Aorta (tissue), 5 donors: Measurements from ENCODE around the gene ADGRL3. TPM values are rescaled to one million over a fixed set of nuclear protein-coding genes. Genes with fewer than 3 reads are reported as not detected.

ENCODE experiments used
- ATAC-seq: fragments of 200-7000 bp; cut with Tn5 transposase; one replicate; pipeline ENCODE4 v1.9.1; 2022; ENCODE audit warnings: moderate library complexity; ENCODE audit not compliant: low FRiP score
- DNase-seq, 2 donors: peaks; one replicate each; pipeline ENCODE4 v3.0.0-alpha.2; 2020
- H3K27ac ChIP-seq, 2 donors: one replicate each; pipeline ENCODE4 v1.5.1; 2013; ENCODE audit warnings: low read length in 2 of 2, mild to moderate bottlenecking in 2 of 2, moderate library complexity in 2 of 2, control low read depth in 1 of 2, inconsistent platforms in 1 of 2, low read depth in 1 of 2
- H3K27me3 ChIP-seq, 2 donors: one replicate each; pipeline ENCODE4 v1.6.1; 2013; ENCODE audit warnings: control low read depth in 1 of 2, low read length in 1 of 2, mild to moderate bottlenecking in 1 of 2, moderate library complexity in 1 of 2; ENCODE audit not compliant: insufficient read depth in 2 of 2, control insufficient read depth in 1 of 2
- H3K36me3 ChIP-seq, 2 donors: one replicate each; pipeline ENCODE4 v1.6.1; 2013; ENCODE audit warnings: control low read depth in 1 of 2, low read length in 1 of 2, mild to moderate bottlenecking in 1 of 2; ENCODE audit not compliant: insufficient read depth in 2 of 2, control insufficient read depth in 1 of 2
- H3K4me1 ChIP-seq, 2 donors: one replicate each; pipeline ENCODE4 v1.6.1; 2013; ENCODE audit warnings: low read length in 2 of 2, control low read depth in 1 of 2, mild to moderate bottlenecking in 1 of 2, moderate library complexity in 1 of 2; ENCODE audit not compliant: insufficient read depth in 2 of 2, control insufficient read depth in 1 of 2
- H3K4me3 ChIP-seq, 2 donors: one replicate each; pipeline ENCODE4 v1.5.1; 2013; ENCODE audit warnings: low read length in 2 of 2, control low read depth in 1 of 2, mild to moderate bottlenecking in 1 of 2
- H3K9me3 ChIP-seq: one replicate; pipeline ENCODE4 v1.6.1; 2013; ENCODE audit warnings: mild to moderate bottlenecking, low read length; ENCODE audit not compliant: control insufficient read depth
- WGBS, 2 donors: extraction: QIAGEN DNeasy Blood & Tissue Kit; methylation state at CpG; one replicate each; pipeline ENCODE4 v1.1.7; 2013; 5-methylcytosine and 5-hydroxymethylcytosine counted together
- intact Hi-C, 2 donors: fragments of 100-400 bp; cut with DNase I; formaldehyde crosslinking; loops; one replicate each; pipeline versions ENCODE4 v1.14.2 to v1.15.0; 2022
- polyA plus RNA-seq, 2 donors: library from polyadenylated mRNA; stranded (reverse); fragments of 200-250 nt; gene quantifications; one replicate each; pipeline ENCODE4 v1.2.3, GENCODE V29; 2013
- total RNA-seq, 2 donors: library from RNA; stranded (reverse); fragmentation: NEBNext Ultra II Directional; extraction: Animal tissue kit (Norgen Biotek cat#: 25700); gene quantifications; one replicate each; pipeline ENCODE4 v1.2.1, GENCODE V29; 2021
- donor health status: healthy with polysubstance abuse.
- donor health status: Bipolar disorder and iron deficiency.
- donor health status: DM: no; HTN: no; CAD: no.
- donor health status: DM: no; HTN: no; CAD: no.
- donor health status: DM: yes; HTN: yes; CAD: no.

Gene ADGRL3
- total and polyA plus RNA-seq, 4 donors: 1.8 to 110 (median 20.7) TPM

DNA sequence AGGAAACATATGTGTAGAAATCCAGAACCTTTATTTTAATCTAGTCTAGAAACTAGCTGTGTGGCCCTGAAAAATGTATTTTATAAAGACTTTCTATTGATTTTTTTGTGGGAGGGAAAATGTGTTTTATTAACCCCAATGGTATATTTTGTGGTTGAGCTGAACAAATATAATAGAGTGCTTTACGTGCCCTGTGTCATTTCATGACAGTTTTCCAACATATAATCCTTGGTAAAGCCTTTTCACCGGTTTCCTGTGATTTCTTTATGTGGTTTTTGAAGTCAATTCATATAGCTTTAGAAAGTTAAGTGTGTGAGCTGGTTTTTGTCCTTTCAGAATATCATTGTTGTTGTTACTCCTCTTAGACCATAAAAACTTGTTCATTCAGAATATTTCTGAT lies 375.7 kb downstream of the ADGRL3 start:
- intact Hi-C loops: no loop called here
- H3K27me3 ChIP-seq: no peaks in the 10 kb centered on the region
- no peak overlapping the region for H3K4me3 ChIP-seq
- no peaks in the 10 kb centered on the region for H3K9me3 ChIP-seq
- 95 to 96% methylated on average over 2 of the region's 2 CpGs for WGBS, 2 donors
- ATAC-seq (no peak), DNase-seq (no peak)
- no peaks in the 10 kb centered on the region for H3K4me1 ChIP-seq
- no peaks in the 10 kb centered on the region for H3K36me3 ChIP-seq
- H3K27ac ChIP-seq: no peak overlapping the region

DNA sequence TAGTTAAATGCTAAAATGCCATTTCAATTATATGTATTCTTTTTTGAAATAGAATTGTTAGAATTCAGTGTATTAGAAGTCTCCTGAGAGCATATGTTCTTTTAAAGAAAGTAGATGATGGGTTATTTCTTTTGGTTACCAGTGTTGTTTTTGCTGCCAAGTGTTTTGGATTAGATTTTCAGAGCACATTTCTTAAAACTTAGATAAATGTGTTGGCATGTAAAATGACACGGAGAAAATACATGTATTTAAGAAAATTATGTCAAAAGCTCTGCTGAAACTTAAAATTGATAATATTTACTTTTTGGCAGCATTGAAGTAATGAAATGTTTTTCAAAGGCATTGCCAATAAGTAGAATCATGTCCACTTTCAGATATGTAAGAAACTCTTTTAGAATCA lies 379.7 kb downstream of the ADGRL3 start:
- ATAC-seq (no peak), DNase-seq (no peak)
- WGBS, 2 donors: 4 to 6% methylated on average over 1 of the region's 1 CpG
- H3K4me3 ChIP-seq: no peak overlapping the region
- no peaks in the 10 kb centered on the region for H3K36me3 ChIP-seq
- intact Hi-C loops: no loop called here
- H3K27me3 ChIP-seq: no peaks in the 10 kb centered on the region
- no peak overlapping the region for H3K27ac ChIP-seq
- no peaks in the 10 kb centered on the region for H3K9me3 ChIP-seq
- H3K4me1 ChIP-seq: no peaks in the 10 kb centered on the region

DNA sequence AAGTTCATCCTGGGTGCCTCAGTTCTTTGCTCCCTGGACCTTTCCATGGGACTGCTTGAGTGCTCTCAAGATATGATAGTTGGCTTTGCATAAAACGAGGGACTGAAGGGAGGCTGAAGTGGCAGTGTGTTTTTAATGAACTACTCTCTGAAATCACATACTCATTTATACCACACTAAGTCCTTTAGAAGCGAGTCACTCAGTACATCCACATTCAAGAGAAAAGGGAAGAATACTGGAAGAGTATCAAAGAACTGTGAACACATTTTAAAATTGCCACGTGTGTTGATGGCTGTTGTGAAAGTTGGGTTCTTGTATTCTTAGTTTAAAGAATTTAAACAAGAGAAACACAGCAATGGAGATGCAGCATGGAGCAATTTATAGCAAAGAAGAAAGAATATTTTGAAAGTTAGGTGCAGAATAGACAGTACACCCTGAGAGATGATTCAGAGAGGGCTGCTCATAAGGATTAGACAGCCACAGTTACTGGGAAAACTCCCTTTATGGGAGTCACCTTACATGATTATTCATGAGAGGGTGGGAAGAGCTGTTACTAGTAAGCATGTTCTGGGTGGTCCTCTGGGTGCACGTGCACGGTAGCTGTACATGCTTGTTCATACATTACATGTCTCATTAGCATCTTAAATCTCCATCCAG lies 380.7 kb downstream of the ADGRL3 start:
- intact Hi-C loops: no loop called here
- no peaks in the 10 kb centered on the region for H3K27me3 ChIP-seq
- no peaks in the 10 kb centered on the region for H3K4me1 ChIP-seq
- H3K9me3 ChIP-seq: no peaks in the 10 kb centered on the region
- no peak overlapping the region for H3K4me3 ChIP-seq
- H3K36me3 ChIP-seq: no peaks in the 10 kb centered on the region
- DNase-seq (no peak), ATAC-seq (no peak)
- H3K27ac ChIP-seq: no peak overlapping the region
- 56 to 70% methylated on average over 5 of the region's 5 CpGs for WGBS, 2 donors

DNA sequence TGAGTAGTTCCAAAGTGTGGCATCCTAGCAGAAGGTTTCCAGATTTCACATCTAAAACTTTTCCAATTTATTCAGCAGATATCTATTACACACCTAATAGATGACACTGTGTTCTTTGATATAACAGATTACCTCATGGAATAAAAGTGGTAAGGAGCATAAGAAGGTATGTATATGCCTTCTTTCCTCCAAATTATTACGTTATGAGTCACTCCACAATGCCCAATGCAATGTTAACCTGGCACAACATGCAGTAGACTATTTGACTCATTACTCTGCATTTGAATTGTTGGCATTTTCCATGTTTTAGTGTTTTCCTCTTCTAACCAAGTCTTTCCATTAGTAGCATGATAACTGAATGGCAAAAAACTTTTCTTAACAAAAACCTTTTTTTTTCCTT lies 383.6 kb downstream of the ADGRL3 start:
- H3K36me3 ChIP-seq: no peaks in the 10 kb centered on the region
- H3K27ac ChIP-seq: no peak overlapping the region
- WGBS, 2 donors: 11 to 25% methylated on average over 1 of the region's 1 CpG
- intact Hi-C loops: no loop called here
- ATAC-seq (no peak), DNase-seq (no peak)
- H3K9me3 ChIP-seq: no peaks in the 10 kb centered on the region
- no peaks in the 10 kb centered on the region for H3K27me3 ChIP-seq
- H3K4me3 ChIP-seq: no peak overlapping the region
- no peaks in the 10 kb centered on the region for H3K4me1 ChIP-seq

DNA sequence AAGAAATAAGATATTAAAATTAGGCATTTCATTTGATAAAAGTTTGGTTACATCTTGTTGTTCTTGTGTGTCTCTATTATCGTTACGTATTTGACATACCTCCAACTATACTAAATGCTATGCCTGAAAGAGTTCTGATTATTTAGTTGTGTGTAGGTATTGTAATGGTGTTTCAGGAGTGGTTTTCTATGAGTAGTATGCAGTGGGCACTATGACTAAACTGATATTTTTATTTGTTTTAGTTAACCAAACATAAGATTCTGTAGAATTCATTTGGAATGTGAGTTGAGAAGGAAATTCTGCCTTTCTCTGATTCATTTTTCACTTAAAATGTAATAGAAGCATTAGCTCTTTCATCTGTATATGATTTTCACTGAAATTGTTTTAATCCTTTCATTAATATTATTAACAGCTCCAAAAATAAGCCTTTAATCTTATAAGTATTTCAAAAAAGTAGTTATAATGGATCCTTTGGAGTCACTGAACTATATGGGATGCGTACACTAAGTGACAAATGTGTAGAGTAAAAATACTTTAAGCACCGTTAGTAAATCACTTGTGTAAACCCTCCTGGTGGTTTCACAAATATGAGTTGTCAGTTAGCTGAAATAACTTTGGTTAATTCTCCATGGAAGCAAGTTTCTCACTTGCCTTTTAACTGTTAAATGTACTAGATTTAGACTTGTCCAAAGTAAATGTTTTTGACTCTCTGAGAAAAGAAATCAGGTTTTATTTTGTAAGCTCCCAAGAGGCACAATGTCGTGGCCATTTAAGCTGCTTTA lies 388.7 kb downstream of the ADGRL3 start:
- H3K4me3 ChIP-seq: no peak overlapping the region
- intact Hi-C loops: no loop called here
- no peak for DNase-seq

DNA sequence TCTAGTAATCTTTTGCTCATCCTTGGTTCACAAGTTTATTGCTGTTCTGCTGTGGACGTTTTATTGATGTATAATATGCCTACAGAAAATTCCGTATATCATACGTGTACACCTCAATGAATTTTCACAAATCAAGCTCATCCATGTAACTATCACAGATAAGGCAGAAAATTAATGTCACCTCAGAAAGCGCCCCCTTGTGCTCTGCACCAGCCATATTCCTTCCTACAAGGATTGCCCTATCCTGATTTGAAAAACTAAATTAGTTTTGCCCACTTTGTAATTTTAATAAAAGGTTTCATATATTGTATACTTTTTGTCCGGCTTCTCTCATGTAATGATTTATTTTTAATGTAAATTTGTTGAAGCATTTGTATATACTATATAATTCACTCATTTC lies 390.8 kb downstream of the ADGRL3 start:
- 95% methylated on average over 5 of the region's 5 CpGs for WGBS, 2 donors
- DNase-seq (no peak), ATAC-seq (no peak)
- H3K27me3 ChIP-seq: no peaks in the 10 kb centered on the region
- no peak overlapping the region for H3K27ac ChIP-seq
- intact Hi-C loops: no loop called here
- no peaks in the 10 kb centered on the region for H3K9me3 ChIP-seq
- H3K4me3 ChIP-seq: no peak overlapping the region
- H3K4me1 ChIP-seq: no peaks in the 10 kb centered on the region
- H3K36me3 ChIP-seq: no peaks in the 10 kb centered on the region

More for the DNA sequence above, 388.7 kb downstream of the ADGRL3 start:
- WGBS, 2 donors: 50 to 54% methylated on average over 5 of the region's 5 CpGs
- H3K27ac ChIP-seq: no peak overlapping the region
- no peaks in the 10 kb centered on the region for H3K9me3 ChIP-seq
- ATAC-seq: no peak
- no peaks in the 10 kb centered on the region for H3K36me3 ChIP-seq
- H3K4me1 ChIP-seq: no peaks in the 10 kb centered on the region
- no peaks in the 10 kb centered on the region for H3K27me3 ChIP-seq

DNA sequence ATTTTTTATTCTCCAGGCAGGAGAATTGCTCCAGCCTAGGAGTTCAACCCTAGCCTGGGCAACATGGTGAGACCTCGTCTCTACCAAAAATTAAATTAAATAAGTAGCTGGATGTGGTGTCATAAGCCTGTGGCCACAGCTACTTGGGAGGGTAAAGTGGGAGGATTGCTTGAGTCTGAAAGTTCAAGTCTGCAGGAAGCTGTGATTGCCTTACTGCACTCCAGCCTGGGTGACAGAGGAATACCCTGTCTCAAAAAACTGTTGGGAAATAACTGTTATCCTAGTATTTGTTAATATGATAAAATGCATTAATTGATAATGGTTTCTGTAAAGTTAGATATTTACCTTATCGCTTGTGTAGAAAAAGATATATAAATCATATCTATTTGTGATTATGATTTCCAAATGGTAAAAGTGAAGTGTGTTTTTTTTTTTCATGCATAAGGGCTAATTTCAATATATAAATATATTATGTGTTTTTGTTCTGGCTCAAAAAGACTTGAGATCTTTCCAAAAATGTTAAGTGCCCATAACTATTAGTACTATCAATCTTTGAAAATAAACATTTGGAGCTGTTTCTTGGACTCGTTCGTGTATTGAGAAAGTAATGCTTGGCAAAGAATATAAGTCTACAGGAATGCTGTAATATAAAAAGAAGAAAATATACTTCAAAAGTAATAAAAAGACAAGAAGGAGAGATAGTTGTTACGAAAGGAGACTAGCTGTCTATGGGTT lies 396.6 kb downstream of the ADGRL3 start:
- no peak overlapping the region for H3K27ac ChIP-seq
- 17 to 29% methylated on average over 5 of the region's 5 CpGs for WGBS, 2 donors
- H3K4me1 ChIP-seq: peaks cover 2% of the 10 kb centered on the region in 2 donors
- H3K4me3 ChIP-seq: no peak overlapping the region
- no peaks in the 10 kb centered on the region for H3K27me3 ChIP-seq
- H3K9me3 ChIP-seq: no peaks in the 10 kb centered on the region
- intact Hi-C loops: no loop called here
- DNase-seq (no peak), ATAC-seq (no peak)
- no peaks in the 10 kb centered on the region for H3K36me3 ChIP-seq

DNA sequence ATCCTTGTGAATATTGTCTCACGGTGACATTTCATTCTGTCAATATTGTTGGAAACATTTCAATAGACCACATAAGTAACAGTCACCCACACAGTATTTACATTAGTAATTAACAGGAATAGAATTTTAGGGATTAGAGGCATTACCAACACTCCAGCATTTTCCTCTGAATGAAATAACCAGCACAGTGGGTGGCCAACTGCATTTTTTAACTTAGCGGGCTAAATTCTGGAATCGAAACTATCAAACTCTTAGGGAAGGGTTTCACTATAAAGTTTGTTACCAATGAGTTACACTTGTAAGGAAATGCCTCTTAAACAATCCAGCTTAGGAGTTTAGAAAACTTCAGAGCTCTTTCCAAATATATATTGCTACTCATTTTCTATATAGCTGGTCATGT lies 403.0 kb downstream of the ADGRL3 start:
- intact Hi-C loops: no loop called here

More for the DNA sequence above, 403.0 kb downstream of the ADGRL3 start:
- Histone ChIP-seq H3K27me3 (no peaks in the 10 kb centered on the region), H3K4me3 (no peak overlapping the region), H3K27ac (no peak overlapping the region), H3K4me1 (peaks cover 0 to 2% of the 10 kb centered on the region in 2 donors), H3K36me3 (no peaks in the 10 kb centered on the region), H3K9me3 (no peaks in the 10 kb centered on the region)
- DNase-seq (no peak), ATAC-seq (no peak)
- 91 to 93% methylated on average over 3 of the region's 3 CpGs for WGBS, 2 donors
